Smooth muscle cell (in vitro differentiated cells): ENCODE data around the gene SCAF8. TPM values are rescaled to one million over a fixed set of nuclear protein-coding genes. Genes with fewer than 3 reads are reported as not detected.

Source experiments
- DNase-seq: peaks from one replicate; lab custom pipeline; 2025; ENCODE audit not compliant: unreplicated experiment; lab: John Stamatoyannopoulos, UW
- H2AFZ ChIP-seq: fragments of 200-600 bp; sonication (generic); 2 replicates; pipeline ENCODE4 v1.6.0; 2016; ENCODE audit warnings: antibody characterized with exemption, low read depth, mild to moderate bottlenecking
- H3F3A ChIP-seq: fragments of 200-600 bp; sonication (generic); 2 replicates; pipeline ENCODE4 v1.6.0; 2017; ENCODE audit warnings: antibody characterized with exemption, low read depth
- H3K27ac ChIP-seq: fragments of 200-600 bp; sonication (generic); 2 replicates; pipeline ENCODE4 v1.5.1; 2016; ENCODE audit warnings: low read depth, mild to moderate bottlenecking
- H3K27me3 ChIP-seq: fragments of 200-600 bp; sonication (generic); 2 replicates; pipeline ENCODE4 v1.6.1; 2016; ENCODE audit warnings: low read depth, mild to moderate bottlenecking
- H3K36me3 ChIP-seq: fragments of 200-600 bp; sonication (generic); 2 replicates; pipeline ENCODE4 v1.5.1; 2016; ENCODE audit warnings: low read depth
- H3K4me1 ChIP-seq: fragments of 200-600 bp; sonication (generic); 2 replicates; pipeline ENCODE4 v1.5.1; 2016; ENCODE audit warnings: low read depth
- H3K4me2 ChIP-seq: fragments of 200-600 bp; sonication (generic); 2 replicates; pipeline ENCODE4 v1.6.0; 2016; ENCODE audit warnings: mild to moderate bottlenecking
- H3K4me3 ChIP-seq: fragments of 200-600 bp; sonication (generic); 2 replicates; pipeline ENCODE4 v1.5.1; 2016; ENCODE audit warnings: mild to moderate bottlenecking
- H3K79me2 ChIP-seq: fragments of 200-600 bp; sonication (generic); 2 replicates; pipeline ENCODE4 v1.6.0; 2016; ENCODE audit warnings: low read depth, mild to moderate bottlenecking
- H3K9ac ChIP-seq: fragments of 200-600 bp; sonication (generic); 2 replicates; pipeline ENCODE4 v1.6.0; 2016; ENCODE audit warnings: low read depth
- H3K9me3 ChIP-seq: fragments of 200-600 bp; sonication (generic); replicated peaks from 2 replicates; pipeline ENCODE4 v1.5.1; 2016; ENCODE audit warnings: low read depth
- H4K20me1 ChIP-seq: fragments of 200-600 bp; sonication (generic); 2 replicates; pipeline ENCODE4 v1.6.0; 2016; ENCODE audit warnings: low read depth
- CTCF ChIP-seq: fragments of 200-600 bp; sonication (generic); IDR thresholded peaks from 2 replicates; pipeline ENCODE4 v1.5.1; 2017; ENCODE audit warnings: borderline replicate concordance, mild to moderate bottlenecking, antibody characterized with exemption; ENCODE audit not compliant: insufficient read depth, poor library complexity, severe bottlenecking
- WGBS: methylation state at CpG from one replicate; pipeline ENCODE4 v1.1.7; 2016; ENCODE audit warnings: low lambda C conversion rate; 5-methylcytosine and 5-hydroxymethylcytosine counted together
- polyA plus RNA-seq: library from polyadenylated mRNA; unstranded; fragments of >200 nt; fragmentation: Nextera tagmentation; extraction: Ambion mirVana; gene quantifications from 2 replicates; pipeline ENCODE4 v1.2.1, GENCODE V29; 2016
- total RNA-seq: library from RNA; depleted of rRNA; stranded (reverse); fragments of >200 nt; gene quantifications from 2 replicates; pipeline ENCODE4 v1.2.3, GENCODE V29; 2014

SCAF8 gene
- total and polyA plus RNA-seq, 2 experiments from 2014 or later = 12.3 to 37.6 TPM

- H2AFZ ChIP-seq = no peak overlapping the region
- H3K36me3 ChIP-seq = no peaks in the 10 kb centered on the region
- no peak overlapping the region for H3K9ac ChIP-seq
- no peak overlapping the region for H3K4me2 ChIP-seq
- no peaks in the 10 kb centered on the region for H3K4me1 ChIP-seq
- H3K79me2 ChIP-seq = peaks cover 70% of the 10 kb centered on the region
- no peak for DNase-seq
- no peaks in the 10 kb centered on the region for H3K27me3 ChIP-seq
- no peaks in the 10 kb centered on the region for H3F3A ChIP-seq
- no peak for TF ChIP-seq CTCF
- H3K27ac ChIP-seq = no peak overlapping the region
- peaks cover 95% of the 10 kb centered on the region for H4K20me1 ChIP-seq
- H3K4me3 ChIP-seq = no peak overlapping the region
- H3K9me3 ChIP-seq = no peaks in the 10 kb centered on the region
- WGBS = 87% methylated on average over 1 of the region's 1 CpG
Observed at GRCh38 chr6:154849475-154849874, 116.3 kb downstream of the SCAF8 start.

DNA sequence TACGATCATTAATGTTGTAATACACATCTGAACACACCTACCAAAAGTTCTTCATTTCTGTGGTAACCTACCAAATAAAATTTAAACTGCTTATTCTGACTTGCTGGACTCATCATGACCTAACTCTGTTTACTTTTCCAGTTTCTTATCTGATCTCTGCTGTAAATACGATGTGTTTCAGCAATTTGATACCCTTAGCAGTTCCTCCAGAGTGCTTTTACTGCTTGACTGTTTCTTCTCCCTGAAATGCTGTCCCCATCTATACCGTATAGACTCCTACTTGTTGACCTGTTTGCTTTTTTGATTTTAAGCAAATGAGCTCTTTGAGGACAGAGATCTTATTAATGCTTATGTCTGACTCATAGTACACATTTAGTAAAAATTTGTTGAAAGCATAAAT is 119.5 kb downstream of the SCAF8 start:
- H2AFZ ChIP-seq = no peak overlapping the region
- H3K9ac ChIP-seq = no peak overlapping the region
- H3K4me2 ChIP-seq = no peak overlapping the region
- H3K27me3 ChIP-seq = no peaks in the 10 kb centered on the region
- H3K79me2 ChIP-seq = peaks cover 70% of the 10 kb centered on the region
- no peak for TF ChIP-seq CTCF
- H3K9me3 ChIP-seq = no peaks in the 10 kb centered on the region
- no peaks in the 10 kb centered on the region for H3F3A ChIP-seq
- 45% methylated on average over 3 of the region's 3 CpGs for WGBS
- no peak overlapping the region for H3K4me3 ChIP-seq
- H4K20me1 ChIP-seq = peaks cover 90% of the 10 kb centered on the region
- no peaks in the 10 kb centered on the region for H3K4me1 ChIP-seq
- DNase-seq = no peak
- no peaks in the 10 kb centered on the region for H3K36me3 ChIP-seq
- H3K27ac ChIP-seq = no peak overlapping the region

- no peak for TF ChIP-seq CTCF
- H3K27ac ChIP-seq = no peak overlapping the region
- peaks cover 92% of the 10 kb centered on the region for H4K20me1 ChIP-seq
- H3K4me2 ChIP-seq = no peak overlapping the region
- no peaks in the 10 kb centered on the region for H3K27me3 ChIP-seq
- H3K9me3 ChIP-seq = no peaks in the 10 kb centered on the region
- peaks cover 4% of the 10 kb centered on the region for H3F3A ChIP-seq
- H3K4me1 ChIP-seq = no peaks in the 10 kb centered on the region
- H3K36me3 ChIP-seq = no peaks in the 10 kb centered on the region
- peaks cover 51% of the 10 kb centered on the region for H3K79me2 ChIP-seq
- H3K4me3 ChIP-seq = no peak overlapping the region
- no peak overlapping the region for H2AFZ ChIP-seq
- no peak overlapping the region for H3K9ac ChIP-seq
- WGBS = 97% methylated on average over 5 of the region's 5 CpGs
- no peak for DNase-seq
Observed at GRCh38 chr6:154857529-154857928, 124.3 kb downstream of the SCAF8 start.

DNA sequence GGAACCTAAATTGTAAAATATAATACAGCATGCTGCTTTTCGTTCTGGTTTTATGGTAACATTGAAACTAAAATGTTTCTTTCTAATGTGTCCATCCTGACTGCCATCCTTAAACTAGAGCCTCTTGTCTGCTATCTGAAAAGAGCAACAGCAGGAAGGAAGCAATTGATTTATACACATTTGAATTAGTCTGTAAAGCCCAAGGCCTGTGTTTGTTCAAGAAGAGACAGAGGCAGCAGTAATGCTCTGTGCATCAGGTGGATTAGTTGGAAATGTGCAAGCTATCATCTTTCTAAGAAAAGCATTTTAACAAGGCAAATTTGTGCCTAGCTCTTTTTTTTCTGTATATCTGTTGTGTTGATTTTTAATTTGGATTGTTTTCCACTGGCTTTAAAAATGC is 128.6 kb downstream of the SCAF8 start:
- H3K4me1 ChIP-seq = peaks cover 6% of the 10 kb centered on the region
- peaks cover 80% of the 10 kb centered on the region for H4K20me1 ChIP-seq
- no peaks in the 10 kb centered on the region for H3K9me3 ChIP-seq
- no peak for DNase-seq
- peaks cover 27% of the 10 kb centered on the region for H3K79me2 ChIP-seq
- H3K27ac ChIP-seq = no peak overlapping the region
- H2AFZ ChIP-seq = no peak overlapping the region
- no peak overlapping the region for H3K4me3 ChIP-seq
- peaks cover 8% of the 10 kb centered on the region for H3F3A ChIP-seq
- H3K4me2 ChIP-seq = no peak overlapping the region
- TF ChIP-seq CTCF = no peak
- no peak overlapping the region for H3K9ac ChIP-seq
- no peaks in the 10 kb centered on the region for H3K36me3 ChIP-seq
- H3K27me3 ChIP-seq = no peaks in the 10 kb centered on the region
- WGBS = 92% methylated on average over 1 of the region's 1 CpG
